ENCODE results near the gene TMEM37. TPM values are rescaled to one million over a fixed set of nuclear protein-coding genes. Genes with fewer than 3 reads are reported as not detected.

TMEM37 gene
- total and polyA plus RNA-seq, 2 of the 13 experiments (the other 11 are each of a cell fraction or from before 2014, with no cell fraction given) = 37.7 to 115 TPM

DNA sequence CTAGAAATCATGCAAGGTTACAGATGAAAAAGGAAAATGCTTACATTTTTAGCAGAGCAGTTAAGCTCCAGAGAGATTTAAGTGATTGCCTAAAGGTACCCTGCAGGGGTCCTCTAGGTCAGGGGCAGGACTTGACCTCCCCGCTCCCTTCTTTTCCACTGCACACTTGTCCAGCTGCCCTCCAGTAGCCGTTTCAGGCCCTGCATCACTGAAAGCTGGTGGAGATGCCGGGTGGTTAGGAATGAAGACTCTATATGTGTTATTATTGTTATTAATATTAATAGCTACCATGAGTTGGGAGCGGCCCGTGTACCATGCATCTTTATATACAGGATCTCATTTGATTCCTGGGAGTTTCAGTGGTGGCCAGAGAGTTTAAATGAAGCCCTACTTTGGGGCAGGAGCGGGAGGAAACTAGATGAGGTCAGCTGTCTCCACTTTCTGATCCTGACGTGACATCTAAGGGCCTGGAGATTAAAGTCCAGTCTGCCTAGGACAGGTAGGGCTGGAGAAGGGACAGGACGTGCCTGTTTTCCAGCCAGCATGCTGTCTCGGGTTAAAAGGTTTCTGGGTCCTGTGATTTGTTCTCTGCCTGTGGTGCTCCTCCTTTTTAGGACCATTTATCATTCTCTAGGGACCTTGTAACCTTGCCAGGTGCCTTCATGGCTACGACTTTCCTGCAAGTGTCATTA is 2.1 kb downstream of the TMEM37 start (continued):
- TF ChIP-seq ZFP82 (CRISPR knock-in tag; IDR thresholded peaks at IDR 0.05; ENCODE audit: borderline replicate concordance) (no peak), ERF (CRISPR knock-in tag; IDR thresholded peaks at IDR 0.05) (no peak; the same call in 1 of the 2 replicates), ZC3H13 (CRISPR knock-in tag; IDR thresholded peaks at IDR 0.05) (no peak), ZNF83 (CRISPR knock-in tag; IDR thresholded peaks at IDR 0.05; ENCODE audit: borderline replicate concordance) (no peak), SATB2 (CRISPR knock-in tag; IDR thresholded peaks at IDR 0.05) (no peak), ZNF569 (CRISPR knock-in tag; IDR thresholded peaks at IDR 0.05; ENCODE audit: borderline replicate concordance) (no peak), FOXK2 (IDR thresholded peaks at IDR 0.05) (no peak)
- TF ChIP-seq, protein P1, sequence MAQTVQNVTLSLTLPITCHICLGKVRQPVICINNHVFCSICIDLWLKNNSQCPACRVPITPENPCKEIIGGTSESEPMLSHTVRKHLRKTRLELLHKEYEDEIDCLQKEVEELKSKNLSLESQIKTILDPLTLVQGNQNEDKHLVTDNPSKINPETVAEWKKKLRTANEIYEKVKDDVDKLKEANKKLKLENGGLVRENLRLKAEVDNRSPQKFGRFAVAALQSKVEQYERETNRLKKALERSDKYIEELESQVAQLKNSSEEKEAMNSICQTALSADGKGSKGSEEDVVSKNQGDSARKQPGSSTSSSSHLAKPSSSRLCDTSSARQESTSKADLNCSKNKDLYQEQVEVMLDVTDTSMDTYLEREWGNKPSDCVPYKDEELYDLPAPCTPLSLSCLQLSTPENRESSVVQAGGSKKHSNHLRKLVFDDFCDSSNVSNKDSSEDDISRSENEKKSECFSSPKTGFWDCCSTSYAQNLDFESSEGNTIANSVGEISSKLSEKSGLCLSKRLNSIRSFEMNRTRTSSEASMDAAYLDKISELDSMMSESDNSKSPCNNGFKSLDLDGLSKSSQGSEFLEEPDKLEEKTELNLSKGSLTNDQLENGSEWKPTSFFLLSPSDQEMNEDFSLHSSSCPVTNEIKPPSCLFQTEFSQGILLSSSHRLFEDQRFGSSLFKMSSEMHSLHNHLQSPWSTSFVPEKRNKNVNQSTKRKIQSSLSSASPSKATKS (CRISPR knock-in tag; IDR thresholded peaks at IDR 0.05) = no peak
- TF ChIP-seq, protein P2, sequence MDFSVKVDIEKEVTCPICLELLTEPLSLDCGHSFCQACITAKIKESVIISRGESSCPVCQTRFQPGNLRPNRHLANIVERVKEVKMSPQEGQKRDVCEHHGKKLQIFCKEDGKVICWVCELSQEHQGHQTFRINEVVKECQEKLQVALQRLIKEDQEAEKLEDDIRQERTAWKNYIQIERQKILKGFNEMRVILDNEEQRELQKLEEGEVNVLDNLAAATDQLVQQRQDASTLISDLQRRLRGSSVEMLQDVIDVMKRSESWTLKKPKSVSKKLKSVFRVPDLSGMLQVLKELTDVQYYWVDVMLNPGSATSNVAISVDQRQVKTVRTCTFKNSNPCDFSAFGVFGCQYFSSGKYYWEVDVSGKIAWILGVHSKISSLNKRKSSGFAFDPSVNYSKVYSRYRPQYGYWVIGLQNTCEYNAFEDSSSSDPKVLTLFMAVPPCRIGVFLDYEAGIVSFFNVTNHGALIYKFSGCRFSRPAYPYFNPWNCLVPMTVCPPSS (IDR thresholded peaks at IDR 0.05) = no peak
- TF ChIP-seq, protein P3, sequence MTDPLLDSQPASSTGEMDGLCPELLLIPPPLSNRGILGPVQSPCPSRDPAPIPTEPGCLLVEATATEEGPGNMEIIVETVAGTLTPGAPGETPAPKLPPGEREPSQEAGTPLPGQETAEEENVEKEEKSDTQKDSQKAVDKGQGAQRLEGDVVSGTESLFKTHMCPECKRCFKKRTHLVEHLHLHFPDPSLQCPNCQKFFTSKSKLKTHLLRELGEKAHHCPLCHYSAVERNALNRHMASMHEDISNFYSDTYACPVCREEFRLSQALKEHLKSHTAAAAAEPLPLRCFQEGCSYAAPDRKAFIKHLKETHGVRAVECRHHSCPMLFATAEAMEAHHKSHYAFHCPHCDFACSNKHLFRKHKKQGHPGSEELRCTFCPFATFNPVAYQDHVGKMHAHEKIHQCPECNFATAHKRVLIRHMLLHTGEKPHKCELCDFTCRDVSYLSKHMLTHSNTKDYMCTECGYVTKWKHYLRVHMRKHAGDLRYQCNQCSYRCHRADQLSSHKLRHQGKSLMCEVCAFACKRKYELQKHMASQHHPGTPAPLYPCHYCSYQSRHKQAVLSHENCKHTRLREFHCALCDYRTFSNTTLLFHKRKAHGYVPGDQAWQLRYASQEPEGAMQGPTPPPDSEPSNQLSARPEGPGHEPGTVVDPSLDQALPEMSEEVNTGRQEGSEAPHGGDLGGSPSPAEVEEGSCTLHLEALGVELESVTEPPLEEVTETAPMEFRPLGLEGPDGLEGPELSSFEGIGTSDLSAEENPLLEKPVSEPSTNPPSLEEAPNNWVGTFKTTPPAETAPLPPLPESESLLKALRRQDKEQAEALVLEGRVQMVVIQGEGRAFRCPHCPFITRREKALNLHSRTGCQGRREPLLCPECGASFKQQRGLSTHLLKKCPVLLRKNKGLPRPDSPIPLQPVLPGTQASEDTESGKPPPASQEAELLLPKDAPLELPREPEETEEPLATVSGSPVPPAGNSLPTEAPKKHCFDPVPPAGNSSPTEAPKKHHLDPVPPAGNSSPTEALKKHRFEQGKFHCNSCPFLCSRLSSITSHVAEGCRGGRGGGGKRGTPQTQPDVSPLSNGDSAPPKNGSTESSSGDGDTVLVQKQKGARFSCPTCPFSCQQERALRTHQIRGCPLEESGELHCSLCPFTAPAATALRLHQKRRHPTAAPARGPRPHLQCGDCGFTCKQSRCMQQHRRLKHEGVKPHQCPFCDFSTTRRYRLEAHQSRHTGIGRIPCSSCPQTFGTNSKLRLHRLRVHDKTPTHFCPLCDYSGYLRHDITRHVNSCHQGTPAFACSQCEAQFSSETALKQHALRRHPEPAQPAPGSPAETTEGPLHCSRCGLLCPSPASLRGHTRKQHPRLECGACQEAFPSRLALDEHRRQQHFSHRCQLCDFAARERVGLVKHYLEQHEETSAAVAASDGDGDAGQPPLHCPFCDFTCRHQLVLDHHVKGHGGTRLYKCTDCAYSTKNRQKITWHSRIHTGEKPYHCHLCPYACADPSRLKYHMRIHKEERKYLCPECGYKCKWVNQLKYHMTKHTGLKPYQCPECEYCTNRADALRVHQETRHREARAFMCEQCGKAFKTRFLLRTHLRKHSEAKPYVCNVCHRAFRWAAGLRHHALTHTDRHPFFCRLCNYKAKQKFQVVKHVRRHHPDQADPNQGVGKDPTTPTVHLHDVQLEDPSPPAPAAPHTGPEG (CRISPR knock-in tag; IDR thresholded peaks at IDR 0.05) = no peak
- TF ChIP-seq, protein P4, sequence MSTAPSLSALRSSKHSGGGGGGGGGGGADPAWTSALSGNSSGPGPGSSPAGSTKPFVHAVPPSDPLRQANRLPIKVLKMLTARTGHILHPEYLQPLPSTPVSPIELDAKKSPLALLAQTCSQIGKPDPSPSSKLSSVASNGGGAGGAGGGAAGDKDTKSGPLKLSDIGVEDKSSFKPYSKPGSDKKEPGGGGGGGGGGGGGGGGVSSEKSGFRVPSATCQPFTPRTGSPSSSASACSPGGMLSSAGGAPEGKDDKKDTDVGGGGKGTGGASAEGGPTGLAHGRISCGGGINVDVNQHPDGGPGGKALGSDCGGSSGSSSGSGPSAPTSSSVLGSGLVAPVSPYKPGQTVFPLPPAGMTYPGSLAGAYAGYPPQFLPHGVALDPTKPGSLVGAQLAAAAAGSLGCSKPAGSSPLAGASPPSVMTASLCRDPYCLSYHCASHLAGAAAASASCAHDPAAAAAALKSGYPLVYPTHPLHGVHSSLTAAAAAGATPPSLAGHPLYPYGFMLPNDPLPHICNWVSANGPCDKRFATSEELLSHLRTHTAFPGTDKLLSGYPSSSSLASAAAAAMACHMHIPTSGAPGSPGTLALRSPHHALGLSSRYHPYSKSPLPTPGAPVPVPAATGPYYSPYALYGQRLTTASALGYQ (CRISPR knock-in tag; IDR thresholded peaks at IDR 0.05) = no peak
- TF ChIP-seq, protein P5, sequence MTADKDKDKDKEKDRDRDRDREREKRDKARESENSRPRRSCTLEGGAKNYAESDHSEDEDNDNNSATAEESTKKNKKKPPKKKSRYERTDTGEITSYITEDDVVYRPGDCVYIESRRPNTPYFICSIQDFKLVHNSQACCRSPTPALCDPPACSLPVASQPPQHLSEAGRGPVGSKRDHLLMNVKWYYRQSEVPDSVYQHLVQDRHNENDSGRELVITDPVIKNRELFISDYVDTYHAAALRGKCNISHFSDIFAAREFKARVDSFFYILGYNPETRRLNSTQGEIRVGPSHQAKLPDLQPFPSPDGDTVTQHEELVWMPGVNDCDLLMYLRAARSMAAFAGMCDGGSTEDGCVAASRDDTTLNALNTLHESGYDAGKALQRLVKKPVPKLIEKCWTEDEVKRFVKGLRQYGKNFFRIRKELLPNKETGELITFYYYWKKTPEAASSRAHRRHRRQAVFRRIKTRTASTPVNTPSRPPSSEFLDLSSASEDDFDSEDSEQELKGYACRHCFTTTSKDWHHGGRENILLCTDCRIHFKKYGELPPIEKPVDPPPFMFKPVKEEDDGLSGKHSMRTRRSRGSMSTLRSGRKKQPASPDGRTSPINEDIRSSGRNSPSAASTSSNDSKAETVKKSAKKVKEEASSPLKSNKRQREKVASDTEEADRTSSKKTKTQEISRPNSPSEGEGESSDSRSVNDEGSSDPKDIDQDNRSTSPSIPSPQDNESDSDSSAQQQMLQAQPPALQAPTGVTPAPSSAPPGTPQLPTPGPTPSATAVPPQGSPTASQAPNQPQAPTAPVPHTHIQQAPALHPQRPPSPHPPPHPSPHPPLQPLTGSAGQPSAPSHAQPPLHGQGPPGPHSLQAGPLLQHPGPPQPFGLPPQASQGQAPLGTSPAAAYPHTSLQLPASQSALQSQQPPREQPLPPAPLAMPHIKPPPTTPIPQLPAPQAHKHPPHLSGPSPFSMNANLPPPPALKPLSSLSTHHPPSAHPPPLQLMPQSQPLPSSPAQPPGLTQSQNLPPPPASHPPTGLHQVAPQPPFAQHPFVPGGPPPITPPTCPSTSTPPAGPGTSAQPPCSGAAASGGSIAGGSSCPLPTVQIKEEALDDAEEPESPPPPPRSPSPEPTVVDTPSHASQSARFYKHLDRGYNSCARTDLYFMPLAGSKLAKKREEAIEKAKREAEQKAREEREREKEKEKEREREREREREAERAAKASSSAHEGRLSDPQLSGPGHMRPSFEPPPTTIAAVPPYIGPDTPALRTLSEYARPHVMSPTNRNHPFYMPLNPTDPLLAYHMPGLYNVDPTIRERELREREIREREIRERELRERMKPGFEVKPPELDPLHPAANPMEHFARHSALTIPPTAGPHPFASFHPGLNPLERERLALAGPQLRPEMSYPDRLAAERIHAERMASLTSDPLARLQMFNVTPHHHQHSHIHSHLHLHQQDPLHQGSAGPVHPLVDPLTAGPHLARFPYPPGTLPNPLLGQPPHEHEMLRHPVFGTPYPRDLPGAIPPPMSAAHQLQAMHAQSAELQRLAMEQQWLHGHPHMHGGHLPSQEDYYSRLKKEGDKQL (CRISPR knock-in tag; IDR thresholded peaks at IDR 0.05; ENCODE audit: low read depth) = no peak

Data from HepG2 (cell line).